ENCODE results near the gene PADI1.

PADI1 gene

DNA sequence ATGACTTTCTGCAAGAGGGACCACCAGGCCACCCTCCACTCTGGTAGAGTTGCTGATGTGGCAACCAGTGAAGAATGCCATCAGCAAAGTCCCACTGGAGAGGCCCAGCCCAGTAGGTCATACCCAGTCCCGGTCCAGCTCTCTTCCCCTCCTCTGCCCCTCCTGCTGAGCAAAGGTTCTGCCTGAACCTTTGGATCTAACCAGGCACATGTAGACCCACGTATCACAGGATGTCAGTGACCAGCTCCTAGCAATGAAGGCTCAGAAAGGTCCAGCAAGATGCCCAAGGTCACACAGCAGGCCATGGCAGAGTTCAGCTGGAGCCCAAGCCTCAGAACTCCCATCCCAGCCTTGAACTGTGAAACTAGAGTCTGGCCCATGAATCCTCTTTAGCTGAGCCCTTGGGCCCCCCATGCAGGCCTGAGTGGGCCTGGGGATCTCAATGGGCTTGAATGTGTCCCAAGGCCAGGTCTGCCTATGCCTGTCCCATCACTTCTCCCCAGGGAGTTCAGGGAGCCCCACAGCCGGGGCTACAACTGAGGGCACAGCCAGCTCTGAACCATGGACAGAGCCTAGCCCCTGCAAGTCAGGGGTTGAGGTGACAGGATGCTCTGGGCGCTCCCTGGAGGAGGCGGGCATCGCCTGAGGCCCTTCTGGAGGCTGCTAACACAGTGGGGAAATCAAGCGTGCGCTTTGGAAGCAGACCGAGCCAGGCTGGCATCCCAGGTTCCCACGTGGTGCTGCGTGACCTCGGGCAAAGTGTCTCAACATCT, 21.4 kb upstream of the PADI1 start:
- DNase-seq = no peak

DNA sequence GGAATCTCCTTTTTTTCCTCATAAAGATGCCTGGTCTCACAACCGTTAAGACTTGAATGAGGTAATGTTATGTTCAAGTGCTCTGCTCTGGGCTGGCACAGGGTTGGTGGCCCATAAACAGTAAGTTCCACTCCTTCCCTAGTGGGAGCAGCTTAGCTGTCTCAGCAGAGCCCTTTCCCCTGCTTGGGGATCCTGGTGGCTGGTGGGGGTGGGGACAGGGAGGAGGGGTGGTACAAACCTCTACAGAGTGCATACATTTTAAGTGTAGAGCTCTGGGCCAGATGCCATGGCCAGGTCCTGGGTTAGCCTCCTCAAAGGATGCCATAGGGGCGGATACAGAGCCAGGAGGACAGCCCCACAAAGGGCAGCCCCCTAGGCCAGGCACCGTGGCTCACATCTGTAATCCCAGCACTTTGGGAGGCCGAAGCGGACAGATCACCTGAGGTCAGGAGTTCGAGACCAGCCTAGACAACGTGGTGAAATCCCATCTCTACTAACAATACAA, 20.7 kb upstream of the PADI1 start:
- no peak for DNase-seq

DNA sequence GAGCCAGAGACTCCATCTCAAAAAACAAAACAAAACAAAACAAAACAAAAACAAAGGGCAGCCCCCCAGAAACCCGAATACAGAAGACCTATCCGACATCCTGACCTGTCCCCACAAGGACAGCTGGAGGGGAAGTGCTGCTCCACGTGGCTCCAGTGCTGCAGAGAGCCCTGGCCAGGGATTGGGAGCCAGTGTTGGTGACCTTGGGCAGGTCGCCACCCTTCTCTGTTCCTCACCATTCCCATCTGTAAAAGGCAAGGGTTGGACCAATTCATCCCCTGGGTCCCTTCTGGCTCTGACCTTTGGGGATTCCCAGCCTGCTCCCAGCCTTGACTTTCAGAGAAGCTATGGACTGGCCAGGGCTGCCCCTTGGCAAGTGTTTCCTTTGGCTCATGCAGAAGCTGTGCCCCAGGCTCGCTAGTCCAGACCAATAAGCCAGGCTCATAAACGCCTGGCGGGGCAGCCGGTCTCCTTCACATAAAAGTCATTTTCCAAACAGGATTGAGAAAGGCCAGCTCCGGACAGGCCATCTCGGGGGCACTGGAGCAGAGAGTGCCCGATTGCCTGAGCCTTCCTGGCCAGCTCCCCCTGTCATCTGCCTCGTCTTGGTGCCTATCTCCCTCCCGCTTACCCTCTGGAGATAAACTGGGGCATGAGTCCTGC, 20.0 kb upstream of the PADI1 start:
- DNase-seq = no peak

DNA sequence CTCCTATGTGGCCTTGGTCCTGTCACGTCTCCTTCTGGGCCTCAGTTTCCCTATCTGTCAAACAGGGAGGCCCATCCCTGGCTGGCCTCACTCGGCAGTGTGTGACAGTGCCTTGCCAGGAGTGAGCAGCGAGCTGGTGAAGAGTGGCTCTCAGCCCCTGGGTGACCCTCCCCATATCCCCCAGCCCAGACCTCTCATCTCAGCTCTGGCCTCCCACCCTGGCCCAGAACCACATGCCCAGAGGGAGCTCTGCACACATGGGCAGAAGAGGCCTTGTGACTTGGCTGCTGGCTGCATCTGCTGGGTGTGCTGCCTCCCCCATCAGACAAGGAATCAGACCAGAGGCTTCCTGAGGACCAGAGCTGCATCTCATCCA, 19.5 kb upstream of the PADI1 start:
- no peak for DNase-seq

DNA sequence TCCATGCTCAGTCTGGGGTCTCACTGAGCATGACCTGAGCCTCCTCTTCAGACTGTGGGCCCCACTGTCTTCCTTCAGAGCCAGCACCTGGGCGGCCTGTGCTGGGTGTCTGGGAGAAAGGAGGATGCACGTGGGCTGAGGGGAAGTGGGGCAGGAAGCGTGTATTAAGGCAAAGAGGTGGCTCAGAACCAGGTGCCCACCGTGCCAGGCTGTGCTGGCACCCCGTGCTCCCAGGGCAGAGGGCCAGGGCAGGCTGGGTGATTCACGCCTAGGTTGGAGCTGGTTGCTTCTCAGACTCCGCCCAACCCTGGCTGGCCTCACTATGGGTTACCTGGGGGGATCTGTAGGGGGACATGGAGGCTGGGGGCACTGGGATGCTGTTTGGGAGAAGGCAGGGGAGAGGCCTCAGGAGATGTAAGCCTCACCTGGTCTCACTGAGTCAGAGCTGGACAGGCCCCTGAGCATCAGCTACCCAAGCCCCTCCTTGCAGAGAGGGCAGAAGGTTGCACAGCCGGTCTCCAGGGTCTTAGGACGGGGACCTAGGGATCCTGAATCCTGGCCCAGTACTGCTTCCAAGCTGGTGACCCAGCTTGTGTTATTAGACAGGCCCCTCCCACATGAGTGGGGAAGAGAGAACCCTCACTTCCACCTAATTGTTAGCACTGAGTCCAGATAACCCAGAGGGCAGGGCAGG, 18.6 kb upstream of the PADI1 start:
- DNase-seq = no peak

DNA sequence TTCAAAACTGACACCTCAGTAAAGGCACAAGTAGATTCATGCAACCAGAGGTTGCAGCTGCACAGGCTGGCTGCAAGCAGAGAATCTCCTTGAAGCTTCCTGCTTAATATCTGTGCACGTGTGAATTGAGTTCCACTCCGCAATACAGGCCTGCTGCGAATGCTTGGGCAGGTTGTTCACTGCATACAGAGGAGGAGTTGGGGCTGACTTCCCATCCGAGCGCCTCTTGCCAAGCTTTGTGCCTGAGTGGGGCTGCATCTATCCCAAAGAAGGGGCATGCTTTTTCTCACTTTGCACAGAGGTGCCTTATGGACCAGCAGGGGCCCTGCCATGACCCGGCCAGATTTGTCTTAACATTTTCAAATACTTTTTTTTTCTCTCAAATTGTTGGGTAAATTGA, 17.9 kb upstream of the PADI1 start:
- DNase-seq = no peak

DNA sequence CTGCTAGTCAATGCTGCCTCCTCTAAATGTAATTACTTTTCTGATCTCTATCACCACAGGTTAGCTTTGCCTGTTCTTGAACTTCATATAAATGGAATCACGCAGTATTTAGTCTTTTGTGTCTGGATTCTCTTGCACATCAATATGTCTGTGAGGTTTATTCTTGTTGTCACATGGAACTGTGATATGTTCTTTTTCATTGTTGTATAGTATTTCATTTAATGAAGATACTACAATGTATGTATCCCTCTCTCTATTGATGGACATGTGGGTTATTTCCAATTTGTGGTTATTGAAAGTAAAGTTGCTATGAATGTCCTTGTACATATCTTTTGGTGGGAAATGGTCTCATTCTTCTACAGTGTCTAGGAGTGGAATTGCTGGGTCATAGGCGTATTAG, 16.7 kb upstream of the PADI1 start:
- no peak for DNase-seq

DNA sequence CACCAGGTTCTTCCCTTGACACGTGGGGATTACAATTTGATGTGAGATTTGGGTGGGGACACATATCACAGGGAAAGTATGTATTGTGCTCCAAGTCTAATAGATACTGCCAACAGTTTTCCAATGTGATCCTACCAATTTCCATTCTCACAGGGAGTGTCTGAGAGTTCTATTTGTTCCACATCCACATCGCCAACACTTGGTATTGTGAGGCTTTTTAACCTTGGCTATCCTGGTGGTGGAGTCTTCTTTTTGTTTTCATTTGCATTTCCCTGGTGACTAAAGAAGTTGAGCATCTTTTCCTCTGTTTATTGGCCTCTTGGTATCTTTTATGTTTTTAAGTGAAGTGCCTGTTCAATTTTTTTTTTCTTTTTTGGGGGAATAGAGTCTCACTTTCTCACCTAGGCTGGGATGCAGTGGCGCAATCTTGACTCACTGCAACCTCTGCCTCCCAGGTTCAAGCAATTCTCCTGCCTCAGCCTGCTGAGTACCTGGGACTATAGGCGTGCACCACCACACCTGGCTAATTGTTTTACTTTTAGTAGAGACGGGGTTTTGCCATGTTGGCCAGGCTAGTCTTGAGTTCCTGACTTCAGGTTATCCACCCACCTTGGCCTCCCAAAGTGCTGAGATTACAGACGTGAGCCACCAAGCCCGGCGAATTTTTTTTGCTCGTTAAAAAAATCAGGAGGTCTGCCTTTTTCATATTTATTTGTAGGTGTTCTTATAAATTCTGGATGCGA, 15.9 kb upstream of the PADI1 start:
- no peak for DNase-seq

DNA sequence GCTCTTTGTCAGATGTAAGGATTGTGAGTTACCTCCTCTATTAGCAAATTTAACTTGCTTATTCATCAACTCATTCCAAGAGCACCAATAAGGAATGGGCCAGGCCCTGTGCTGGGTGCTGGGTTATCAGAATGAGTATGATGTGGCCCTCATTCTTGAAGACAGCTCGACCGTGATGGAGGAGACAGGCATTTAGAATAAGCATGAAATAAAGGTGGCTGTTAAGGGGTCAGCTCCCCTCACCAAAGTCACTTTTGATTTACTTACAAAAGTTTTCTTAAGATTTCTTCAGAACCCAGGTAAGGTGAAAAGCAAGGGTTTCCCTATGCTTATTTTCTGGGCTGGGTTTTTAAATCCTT, 15.3 kb upstream of the PADI1 start:
- DNase-seq = no peak

DNA sequence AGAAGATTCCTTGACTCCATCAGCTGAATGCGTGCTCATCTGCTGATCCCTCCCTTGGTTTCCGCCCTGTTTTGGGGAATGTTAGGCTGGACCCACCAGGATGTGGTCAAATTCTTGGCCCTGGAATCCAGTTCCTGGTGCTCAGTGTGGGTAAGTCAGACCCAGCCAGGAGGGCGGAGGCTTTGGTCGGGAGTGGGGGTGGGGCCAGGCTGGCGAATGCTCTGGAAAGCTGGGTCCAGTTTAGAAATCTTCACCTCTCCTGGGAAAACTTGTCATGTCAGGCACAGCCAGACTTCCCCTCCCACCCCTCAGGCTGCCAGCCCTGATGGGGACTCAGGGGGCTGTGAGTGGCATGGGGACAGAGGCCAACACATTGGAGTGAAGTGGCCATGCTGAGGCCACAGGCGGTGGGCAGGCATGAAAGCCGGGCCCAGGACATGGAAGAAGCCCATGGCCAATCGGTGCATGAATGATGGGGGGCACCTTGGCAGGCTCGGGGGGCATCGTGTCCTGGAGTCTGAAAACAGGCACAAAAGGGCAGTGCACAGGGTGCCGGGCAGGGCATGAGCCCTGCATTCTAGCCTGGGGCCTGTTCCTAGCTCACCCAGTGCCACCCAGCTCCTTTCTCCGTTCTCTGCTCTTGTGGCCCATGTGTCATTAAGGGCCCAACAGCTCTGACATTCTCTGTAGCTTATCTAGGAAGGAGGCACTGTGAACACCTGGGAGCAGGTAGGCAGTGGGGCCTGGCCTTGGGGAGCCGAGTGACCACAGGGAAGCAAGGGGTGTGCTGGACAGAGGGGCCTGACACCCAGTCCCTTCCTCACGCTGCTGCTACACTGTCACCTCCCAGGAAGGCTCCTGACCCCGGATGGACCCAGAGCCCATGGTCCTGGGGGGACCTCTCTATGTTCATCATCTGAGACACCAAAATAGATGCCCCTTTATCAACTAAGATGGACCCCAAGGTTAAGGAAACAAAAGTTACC, 14.6 kb upstream of the PADI1 start:
- no peak for DNase-seq

DNA sequence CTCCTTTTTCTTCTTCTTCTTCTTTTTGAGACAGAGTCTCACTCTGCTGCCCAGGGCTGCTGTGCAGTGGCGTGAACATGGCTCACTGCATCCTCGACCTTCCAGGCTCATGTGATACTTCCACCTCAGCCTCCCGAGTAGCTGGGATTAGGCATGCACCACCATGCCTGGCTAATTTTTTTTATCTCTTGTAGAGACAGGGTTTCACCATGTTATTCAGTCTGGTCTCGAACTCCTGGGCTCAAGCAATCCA, 13.0 kb upstream of the PADI1 start:
- no peak for DNase-seq

DNA sequence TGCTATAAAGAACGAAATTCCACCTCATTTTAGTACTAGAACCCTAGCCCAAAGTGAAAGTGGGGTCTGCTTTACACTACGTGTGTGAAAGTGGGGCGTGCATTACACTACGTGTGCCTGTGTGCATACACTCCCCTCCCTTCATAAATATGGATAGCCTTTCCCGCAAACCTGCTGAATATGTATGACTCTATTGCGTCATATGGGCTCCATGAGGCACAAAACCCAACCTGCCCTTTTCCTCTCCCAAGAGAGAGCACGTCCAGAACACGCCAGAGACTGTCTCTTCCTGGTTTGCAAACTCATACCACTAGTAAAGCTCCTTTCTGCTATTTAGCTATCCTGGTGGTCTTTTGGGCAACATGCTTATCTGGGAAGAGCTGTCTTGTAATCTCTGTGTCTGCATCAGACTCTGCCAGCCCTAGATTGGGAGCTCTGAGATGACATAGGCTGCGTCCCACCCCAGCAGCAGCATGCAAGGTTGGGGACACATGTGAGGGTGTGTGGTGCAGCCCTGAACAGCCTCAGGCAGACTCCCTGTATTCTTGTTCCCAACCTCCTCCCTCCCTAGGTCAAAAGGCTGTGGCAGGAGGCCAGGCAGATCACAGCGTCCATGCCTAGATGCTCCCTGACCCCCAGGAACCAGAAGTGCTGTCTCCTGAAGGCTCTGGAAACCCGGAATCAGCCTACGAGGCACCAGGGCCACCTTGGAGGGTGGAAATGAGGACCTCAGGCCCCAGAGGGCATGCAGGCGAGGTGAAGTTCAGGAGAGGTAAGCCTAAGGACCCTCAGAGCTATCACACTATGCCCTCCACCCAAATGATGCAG, 12.3 kb upstream of the PADI1 start:
- DNase-seq = no peak

DNA sequence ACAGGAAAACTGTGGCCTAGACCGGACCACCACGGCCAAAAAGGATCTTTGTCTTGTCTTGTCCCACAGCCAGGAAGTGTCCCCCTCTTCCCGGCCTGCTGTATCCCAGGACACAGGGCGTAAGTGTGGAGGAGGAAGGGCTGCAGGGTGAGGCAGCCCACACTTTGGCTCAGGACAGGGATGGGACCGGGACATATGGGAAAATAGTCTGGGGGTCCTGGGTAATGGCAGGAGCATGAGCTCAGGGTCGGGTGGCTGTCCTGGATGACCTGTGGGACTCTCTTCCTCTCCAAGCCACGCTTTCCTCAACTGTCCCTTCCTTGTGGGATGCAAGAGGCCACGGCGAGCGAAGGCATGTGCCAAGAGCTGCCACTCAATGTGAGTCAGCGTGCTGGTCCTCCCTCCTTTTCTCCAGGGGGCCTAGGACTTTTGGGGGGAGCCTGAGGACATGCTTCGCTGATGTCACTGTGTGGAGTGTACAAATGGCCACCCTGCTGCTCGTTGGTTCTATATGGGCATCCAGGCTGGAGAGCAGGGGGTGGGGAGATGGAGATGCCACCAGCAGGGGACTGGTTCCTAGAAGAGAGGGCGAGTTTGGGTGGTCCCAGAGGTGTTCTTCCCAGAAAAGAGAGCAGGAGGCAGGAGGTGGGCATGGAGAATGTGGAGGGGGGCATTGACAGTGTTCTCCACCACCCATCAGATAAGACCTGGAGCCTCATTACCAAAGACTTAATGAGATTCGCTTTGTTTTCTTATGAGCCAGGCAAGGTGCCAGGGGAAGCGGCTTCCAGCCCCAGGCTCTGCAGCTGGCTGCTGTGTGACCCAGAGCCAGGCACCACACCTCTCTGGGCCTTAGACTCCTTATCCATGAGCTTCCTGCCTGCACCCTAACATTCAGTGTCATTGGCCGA, 11.5 kb upstream of the PADI1 start:
- no peak for DNase-seq

DNA sequence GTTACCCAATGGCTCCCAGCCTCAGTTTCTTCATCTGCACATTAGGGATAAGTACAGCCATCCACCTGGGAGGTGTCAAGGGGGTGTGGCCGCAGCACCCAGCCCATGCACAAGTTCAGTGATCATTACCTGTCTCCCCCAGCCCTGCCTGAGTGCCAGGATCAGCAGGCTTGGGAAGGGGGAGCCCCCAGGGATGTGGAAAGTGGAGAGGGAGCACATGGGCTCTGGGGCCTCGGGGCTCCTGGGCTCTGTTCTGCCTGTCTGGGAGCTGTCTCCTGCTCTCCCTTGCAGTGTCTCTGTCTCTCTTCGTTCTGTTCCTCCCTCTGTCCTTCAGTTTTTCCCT, 10.8 kb upstream of the PADI1 start:
- no peak for DNase-seq

DNA sequence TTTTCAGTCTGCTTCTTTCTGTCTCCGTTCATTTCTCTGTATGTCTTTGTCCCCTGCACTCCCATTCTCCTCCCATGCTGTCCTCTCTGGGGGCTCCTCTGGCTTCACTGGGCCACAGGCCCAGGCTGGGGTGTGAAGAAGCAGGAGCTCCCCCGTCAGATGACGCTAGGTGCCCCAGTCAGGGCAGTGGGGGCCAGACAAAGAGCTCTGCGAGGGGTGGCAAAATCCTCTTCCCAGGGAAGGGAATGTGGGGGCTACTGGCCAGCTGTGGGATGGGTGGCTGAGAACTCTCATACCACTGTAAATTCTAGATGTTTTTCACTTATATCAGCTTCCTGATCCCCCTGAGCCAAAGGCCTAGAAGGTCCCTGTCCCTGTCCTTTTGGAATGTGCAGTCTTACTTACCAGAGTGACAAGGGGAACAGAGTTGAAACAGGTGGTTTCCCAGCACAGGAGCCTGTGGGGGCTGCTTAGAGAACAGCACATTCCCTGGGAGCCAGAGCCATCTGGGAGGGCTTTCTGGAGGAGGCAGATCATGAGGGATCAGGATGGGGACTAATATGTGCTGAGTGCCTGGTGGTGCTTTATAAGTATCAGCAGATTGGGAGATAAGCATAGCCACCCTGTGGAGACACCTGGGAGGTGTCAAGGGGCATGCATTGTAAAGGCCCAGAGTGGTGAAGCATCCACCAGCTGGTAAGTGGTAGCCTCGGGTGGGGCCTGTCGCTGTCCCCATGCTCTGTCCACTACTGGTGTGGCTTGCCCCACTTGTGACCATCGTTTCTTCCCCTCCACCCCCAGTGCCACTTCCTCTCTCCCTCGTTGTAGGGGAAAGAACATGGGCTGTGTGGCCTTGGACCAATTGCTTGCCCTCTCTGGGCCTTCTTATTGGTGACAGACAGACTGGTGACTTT, 10.1 kb upstream of the PADI1 start:
- no peak for DNase-seq

DNA sequence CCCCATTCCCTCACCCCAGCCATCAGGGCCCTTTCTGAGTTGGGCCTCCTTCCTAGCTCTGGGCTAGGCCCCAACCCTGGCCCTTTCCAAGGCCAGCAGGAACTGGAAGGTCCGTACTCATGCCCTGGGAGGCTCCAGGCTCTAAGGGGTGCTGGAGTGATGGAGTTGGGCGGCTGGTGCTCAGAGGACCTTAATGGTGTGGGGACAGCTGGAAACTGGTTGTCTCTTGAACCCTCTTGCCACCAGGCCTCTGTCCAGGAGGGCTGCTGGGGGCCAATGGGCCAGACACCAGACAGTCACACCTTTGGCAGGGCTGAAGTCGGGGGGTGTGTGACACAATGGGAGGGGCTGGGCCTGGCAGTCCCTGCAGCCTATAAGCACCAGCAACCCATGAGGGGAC, 9.2 kb upstream of the PADI1 start:
- DNase-seq = no peak

DNA sequence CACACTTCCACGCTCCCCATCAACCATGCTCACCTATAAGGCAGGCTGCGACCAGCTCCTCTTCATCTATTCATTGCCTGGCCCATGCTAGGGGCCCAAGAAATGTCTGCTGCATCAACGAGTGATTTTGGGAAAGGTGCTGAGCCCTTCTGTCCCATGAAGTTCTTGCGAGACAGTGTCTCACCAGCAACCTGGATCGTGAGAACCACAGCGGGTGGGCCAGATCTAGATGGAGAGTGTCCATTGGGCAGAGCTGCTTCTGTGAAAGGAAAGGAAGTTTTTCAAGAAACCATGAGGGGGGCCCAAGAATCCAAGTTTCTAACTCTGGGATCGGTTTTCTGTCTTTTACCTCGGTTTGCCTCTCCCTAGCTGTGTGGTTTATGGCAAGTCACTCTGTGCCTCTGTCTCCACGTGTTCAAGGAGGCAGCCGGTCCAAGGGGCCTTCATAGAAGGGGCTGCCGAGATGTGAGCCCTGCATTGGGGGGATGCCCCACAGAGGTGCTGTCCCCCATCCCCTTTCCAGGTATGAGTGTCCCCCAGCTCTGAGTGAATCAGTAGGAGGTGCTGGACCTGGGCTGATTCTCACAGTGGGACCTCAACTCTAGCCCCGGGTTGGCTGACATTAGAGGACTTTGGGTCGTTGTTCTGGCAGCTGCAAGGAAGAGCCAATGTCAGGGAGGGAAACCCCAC, 8.3 kb upstream of the PADI1 start:
- DNase-seq = no peak

DNA sequence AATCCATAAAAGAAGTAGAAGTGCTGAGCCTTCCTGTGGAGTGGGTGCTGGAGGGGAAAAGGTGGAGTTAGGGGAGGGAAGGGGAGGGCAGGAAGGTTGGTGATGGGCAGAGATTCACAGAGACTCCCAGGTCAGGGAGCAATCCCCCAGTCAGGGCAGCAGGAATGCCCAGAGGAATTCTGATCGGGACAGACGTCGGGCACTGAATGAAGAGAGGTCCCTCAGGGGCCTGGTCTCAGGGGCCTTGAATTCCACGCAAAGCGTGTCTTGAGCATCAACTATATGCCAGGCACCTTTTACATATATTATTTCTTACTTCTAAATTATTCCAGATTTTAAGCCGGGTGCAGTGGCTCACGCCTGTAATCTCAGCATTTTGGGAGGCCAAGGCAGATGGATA, 7.2 kb upstream of the PADI1 start:
- no peak for DNase-seq
